Endothelial cell of umbilical vein (primary cell): ENCODE data around the gene ADIPOR2. TPM values are rescaled to one million over a fixed set of nuclear protein-coding genes. Genes with fewer than 3 reads are reported as not detected.

Experiments
- BruUV-seq: library from RNA; stranded (reverse); fragments of 400-500 nt; replicated peaks from 2 replicates; lab custom pipeline; 2021; lab: Mats Ljungman, UMichigan
- CTCF ChIA-PET: fragments of 300-600, 350-600 bp; sonication (Branson Sonifier 250); formaldehyde crosslinking; loops from one replicate; lab custom pipeline; 2021; ENCODE audit warnings: antibody characterized with exemption, inconsistent platforms; lab: Charles Lee
- POLR2A ChIA-PET: fragments of 300-600, 350-600 bp; sonication (Branson Sonifier 250); formaldehyde crosslinking; loops from one replicate; lab custom pipeline; 2021; ENCODE audit warnings: antibody characterized with exemption, inconsistent platforms; lab: Charles Lee
- DNase-seq: peaks from one replicate; pipeline ENCODE4 v3.0.0-alpha.2; 2011; ENCODE audit warnings: low read depth, low spot score
- FAIRE-seq: peaks from 2 replicates; lab custom pipeline; 2011; peaks lifted over from hg19 to GRCh38; lab: Jason Lieb, UNC
- H2AFZ ChIP-seq: 2 replicates; pipeline ENCODE4 v1.6.0; 2012; ENCODE audit warnings: low read depth, low read length, control low read depth, inconsistent platforms
- H3K27ac ChIP-seq: 2 replicates; pipeline ENCODE4 v1.5.1; 2011; ENCODE audit warnings: low read depth, mild to moderate bottlenecking, control low read depth, low read length, moderate library complexity; ENCODE audit not compliant: insufficient read depth
- H3K27me3 ChIP-seq, 2 experiments: 2 replicates each; pipeline versions ENCODE4 v1.6.0 to v1.6.1; 2011; ENCODE audit warnings: low read length in 2 of 2, mixed read lengths in 1 of 2; ENCODE audit not compliant: control insufficient read depth in 2 of 2, insufficient read depth in 2 of 2
- H3K36me3 ChIP-seq, 2 experiments: 2 replicates in 1 of 2; 3 replicates in 1 of 2; pipeline ENCODE4 v1.5.1; 2011; ENCODE audit warnings: low read length in 2 of 2, mild to moderate bottlenecking in 1 of 2, moderate library complexity in 1 of 2; ENCODE audit not compliant: control insufficient read depth in 2 of 2, insufficient read depth in 2 of 2; ENCODE audit errors: extremely low read depth in 1 of 2
- H3K4me1 ChIP-seq: 3 replicates; pipeline ENCODE4 v1.5.1; 2011; ENCODE audit warnings: mild to moderate bottlenecking, low read length; ENCODE audit not compliant: control insufficient read depth, insufficient read depth; ENCODE audit errors: extremely low read depth
- H3K4me2 ChIP-seq: 2 replicates; pipeline ENCODE4 v1.6.1; 2011; ENCODE audit warnings: low read length, control low read depth, mixed read lengths; ENCODE audit not compliant: insufficient read depth
- H3K4me3 ChIP-seq, 3 experiments: fragments of 200-600 bp in 1 of 3; sonication (generic), shearing (Covaris generic) in 1 of 3; replicated peaks in 1 of 3; 2 replicates each; pipeline ENCODE4 v1.5.1; 2011 to 2016; ENCODE audit warnings: control low read depth in 3 of 3, low read length in 3 of 3, mild to moderate bottlenecking in 2 of 3, inconsistent platforms in 1 of 3, low read depth in 1 of 3, moderate library complexity in 1 of 3; ENCODE audit not compliant: insufficient read depth in 1 of 3
- H3K79me2 ChIP-seq: 2 replicates; pipeline ENCODE4 v1.6.0; 2012; ENCODE audit warnings: low read length, inconsistent platforms; ENCODE audit not compliant: control insufficient read depth, insufficient read depth
- H3K9ac ChIP-seq: replicated peaks from 2 replicates; pipeline ENCODE3; 2011; ENCODE audit warnings: low read length, control low read depth; ENCODE audit not compliant: insufficient read depth; ENCODE audit errors: extremely low read depth
- H3K9me1 ChIP-seq: replicated peaks from 3 replicates; pipeline ENCODE4 v1.6.0; 2011; ENCODE audit warnings: mild to moderate bottlenecking, low read length; ENCODE audit not compliant: control insufficient read depth, insufficient read depth; ENCODE audit errors: extremely low read depth
- H3K9me3 ChIP-seq: replicated peaks from 2 replicates; pipeline ENCODE4 v1.5.1; 2012; ENCODE audit warnings: low read length, inconsistent platforms; ENCODE audit not compliant: control insufficient read depth, insufficient read depth
- H4K20me1 ChIP-seq: replicated peaks from 2 replicates; pipeline ENCODE3; 2011; ENCODE audit warnings: mild to moderate bottlenecking, low read length; ENCODE audit not compliant: control insufficient read depth, insufficient read depth; ENCODE audit errors: extremely low read depth
- CTCF ChIP-seq, 2 donors: IDR thresholded peaks; 1 replicate in 1 of 2; 2 replicates in 1 of 2; pipeline ENCODE4 v1.5.1; 2011; ENCODE audit warnings: low read length in 2 of 2, mild to moderate bottlenecking in 2 of 2, moderate library complexity in 2 of 2, control low read depth in 1 of 2, inconsistent platforms in 1 of 2, low read depth in 1 of 2; ENCODE audit not compliant: insufficient read depth in 1 of 2; ENCODE audit errors: extremely low read depth in 1 of 2
- EZH2 ChIP-seq: IDR thresholded peaks from 2 replicates; pipeline ENCODE4 v1.6.1; 2012; ENCODE audit warnings: borderline replicate concordance, low read depth, mild to moderate bottlenecking, moderate library complexity, low read length, inconsistent platforms; ENCODE audit not compliant: severe bottlenecking
- FOS ChIP-seq: IDR thresholded peaks from 2 replicates; pipeline ENCODE4 v1.6.1; 2011; ENCODE audit warnings: mild to moderate bottlenecking, low read length, moderate library complexity, borderline replicate concordance; ENCODE audit not compliant: insufficient read depth
- GATA2 ChIP-seq: IDR thresholded peaks from 2 replicates; pipeline ENCODE4 v1.7.0; 2011; ENCODE audit warnings: low read depth, mild to moderate bottlenecking, moderate library complexity, mixed read lengths, low read length; ENCODE audit not compliant: insufficient read length, insufficient read depth
- JUN ChIP-seq: IDR thresholded peaks from 2 replicates; pipeline ENCODE4 v1.6.1; 2011; ENCODE audit warnings: borderline replicate concordance, low read depth; ENCODE audit not compliant: insufficient read length, insufficient read depth
- MYC ChIP-seq: IDR thresholded peaks from one replicate; pipeline ENCODE4 v1.6.1; 2011; ENCODE audit warnings: mild to moderate bottlenecking, low read depth, low read length
- POLR2A ChIP-seq: IDR thresholded peaks from 2 replicates; pipeline ENCODE4 v1.6.1; 2012; ENCODE audit warnings: low read depth, mild to moderate bottlenecking, control low read depth, low read length
- POLR2AphosphoS5 ChIP-seq: IDR thresholded peaks from 2 replicates; pipeline ENCODE4 v1.6.1; 2012; ENCODE audit warnings: low read depth, mild to moderate bottlenecking, control low read depth, low read length, moderate library complexity; ENCODE audit not compliant: insufficient read depth
- dilution Hi-C: fragments of 300-500 bp; cut with MboI; formaldehyde crosslinking; loops from one replicate; pipeline ENCODE4 v1.15.0; 2019; ENCODE audit warnings: low sequenced_read_pairs; ENCODE audit not compliant: extremely low pct_ligation_motif_present
- intact Hi-C: fragments of 100-400 bp; cut with micrococcal nuclease; formaldehyde crosslinking; loops from one replicate; pipeline ENCODE4 v1.10.0; 2022
- polyA plus RNA-seq, 4 experiments: library from polyadenylated mRNA; depleted of rRNA in 3 of 4; stranded (reverse) in 3 of 4; unstranded in 1 of 4; fragments of >200 nt; gene quantifications; 2 replicates each; pipeline versions ENCODE4 v1.2.1 to v1.2.3, GENCODE V29; 2011 to 2012; ENCODE audit warnings: missing spikeins in 1 of 4
- total RNA-seq: library from RNA; stranded (reverse); gene quantifications from 2 replicates; pipeline ENCODE4 v1.2.3, GENCODE V29; 2021
- TF ChIP-seq, protein P1 (sequence below): IDR thresholded peaks from 2 replicates; pipeline ENCODE4 v1.6.1; 2011; ENCODE audit not compliant: insufficient read depth, insufficient read length

The ADIPOR2 gene
- total and polyA plus RNA-seq, 2 donors (not counting 3 experiments of a cell fraction or from before 2014, with no cell fraction given), result 22.5 to 57.3 TPM

GRCh38 chr12:1760566-1761382, 69.9 kb downstream of the ADIPOR2 start:
- no peak overlapping the region for H2AFZ ChIP-seq
- no peak overlapping the region for H3K9ac ChIP-seq
- ChIA-PET CTCF (interaction anchor here (1.3 kb wide), 1 partner anchor 108 kb away, joined by 4 read pairs; no protein-coding TSS in a partner anchor), POLR2A (interaction anchor here (0.6 kb wide), 1 partner anchor 811 kb away, joined by 3 read pairs; the partner anchor contains the start of gene RAD52)
- dilution Hi-C loops, result no loop called here
- H3K79me2 ChIP-seq, result peaks cover 44% of the 10 kb centered on the region
- H3K4me3 ChIP-seq, result no peak overlapping the region
- H3K36me3 ChIP-seq, result peaks cover 3 to 5% of the 10 kb centered on the region in 2 experiments
- peaks cover 11% of the 10 kb centered on the region for H3K4me1 ChIP-seq
- TF ChIP-seq FOS (peak; percentile 36), MYC (no peak), CTCF (IDR thresholded peaks at IDR 0.05; ENCODE audit: extremely low read depth in 1 of 2, insufficient read depth in 1 of 2, low read depth in 1 of 2, low read length in 2 of 2) (no peak), GATA2 (no peak), EZH2 (no peak), POLR2A (no peak), POLR2AphosphoS5 (peak; percentile 39), JUN (peak; percentile 63)
- TF ChIP-seq, protein P1, sequence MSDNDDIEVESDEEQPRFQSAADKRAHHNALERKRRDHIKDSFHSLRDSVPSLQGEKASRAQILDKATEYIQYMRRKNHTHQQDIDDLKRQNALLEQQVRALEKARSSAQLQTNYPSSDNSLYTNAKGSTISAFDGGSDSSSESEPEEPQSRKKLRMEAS, result no peak
- FAIRE-seq (peak; percentile 43), DNase-seq (peak; percentile 46)
- H3K27me3 ChIP-seq, result no peaks in the 10 kb centered on the region
- H4K20me1 ChIP-seq, result peaks cover 4% of the 10 kb centered on the region
- no peak overlapping the region for H3K4me2 ChIP-seq
- BruUV-seq, result no TSS peak
- intact Hi-C loops, result no loop called here
- H3K27ac ChIP-seq, result peak overlapping the region; percentile 20
- no peaks in the 10 kb centered on the region for H3K9me1 ChIP-seq
- H3K9me3 ChIP-seq, result no peaks in the 10 kb centered on the region
